Measurements from ENCODE around the gene HOXB2.

The HOXB2 gene

GRCh38 chr17:48551596-48552465 lies 6.9 kb upstream of the HOXB2 start:
- DNase-seq, result no peak

DNA sequence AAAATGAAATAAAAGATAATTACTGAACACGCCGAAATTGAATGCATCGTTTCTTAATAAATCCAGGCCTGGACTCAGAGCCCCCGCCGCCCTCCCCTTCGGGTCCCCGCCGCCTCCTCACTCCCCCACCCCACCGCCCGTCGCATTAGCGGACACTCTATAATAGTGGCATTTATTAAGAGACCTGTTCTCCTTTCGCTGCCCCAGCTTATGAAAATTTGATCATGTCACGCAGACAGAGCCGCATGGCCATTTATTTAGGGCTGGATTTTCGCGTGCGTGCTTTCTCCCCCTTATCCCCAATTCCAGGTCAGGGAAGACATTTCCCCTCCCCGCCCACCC lies 6.3 kb upstream of the HOXB2 start:
- no peak for DNase-seq

- no peak for DNase-seq
These were observed 5.7 kb upstream of the HOXB2 start for GRCh38 chr17:48550502-48551213.

GRCh38 chr17:48549914-48550501 lies 5.1 kb upstream of the HOXB2 start:
- DNase-seq, result no peak

GRCh38 chr17:48549281-48549630 lies 4.3 kb upstream of the HOXB2 start:
- DNase-seq, result no peak

DNA sequence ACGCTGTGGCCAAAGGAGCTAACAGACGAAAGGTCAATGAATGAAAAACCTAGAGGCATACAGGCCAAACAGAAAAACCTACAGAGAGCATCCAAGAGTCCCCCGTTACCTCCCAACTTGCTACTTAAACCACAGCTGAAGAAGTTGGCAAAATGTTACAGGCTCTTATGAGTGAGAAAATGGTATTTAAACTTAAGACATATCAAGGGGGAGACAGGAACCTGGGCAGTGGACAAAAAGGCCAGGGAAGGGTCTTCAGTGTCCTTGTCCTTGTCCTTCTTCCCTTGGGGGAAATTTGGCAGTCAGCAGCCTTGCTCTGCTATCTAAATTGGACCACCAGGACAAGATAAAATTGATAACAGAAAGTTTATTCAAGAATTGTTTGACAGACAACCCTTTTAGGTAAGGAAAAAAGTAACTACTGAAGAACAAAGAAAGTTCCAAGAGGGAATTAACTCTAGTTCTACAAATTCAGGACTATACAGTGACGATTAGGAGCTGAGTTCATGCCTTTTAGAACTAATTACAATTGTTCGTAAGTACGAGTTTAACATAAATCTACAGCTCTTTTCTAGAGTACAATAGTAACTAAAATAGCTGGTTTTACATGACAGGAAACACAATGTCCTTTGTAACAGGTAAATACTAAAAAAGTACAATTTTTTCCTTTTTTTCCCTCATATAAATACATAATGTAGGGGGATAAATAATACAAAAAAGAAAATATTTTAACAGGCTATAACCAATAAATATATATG lies 3.8 kb upstream of the HOXB2 start:
- DNase-seq, result no peak

DNA sequence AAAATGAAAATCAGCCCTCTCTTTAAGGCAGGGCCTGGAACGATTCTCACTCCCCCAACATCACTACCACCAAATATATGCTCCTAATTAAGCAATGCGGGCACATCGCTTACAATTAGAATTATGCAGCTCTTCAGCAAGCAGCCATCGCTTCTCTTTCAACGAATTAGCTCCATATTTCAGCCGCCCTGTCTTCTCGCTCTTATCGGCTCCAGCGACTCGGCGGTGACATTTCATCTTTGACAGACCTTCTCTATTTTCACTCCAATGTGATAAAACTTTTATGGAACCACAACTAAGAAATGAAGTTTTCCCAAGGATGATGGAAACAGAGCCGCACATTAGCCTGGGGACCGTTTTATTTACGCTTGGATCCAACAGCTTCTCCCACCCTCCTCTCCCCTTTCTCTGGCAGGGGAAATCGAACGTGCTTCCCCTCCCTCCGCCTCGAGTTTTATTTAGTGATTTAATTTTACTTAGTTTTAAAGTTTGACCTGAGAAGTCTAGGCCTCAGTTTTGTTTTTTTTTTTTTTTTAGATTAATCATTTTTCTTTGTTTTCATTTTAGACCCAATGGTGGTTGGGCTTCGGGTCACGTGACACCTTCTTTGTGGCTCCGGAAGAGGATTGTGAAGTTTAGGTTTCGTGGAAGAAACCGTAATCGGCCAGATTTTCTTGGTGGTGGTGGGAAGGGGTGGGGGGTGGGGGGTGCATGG lies 3.1 kb upstream of the HOXB2 start:
- peak; percentile 53 for DNase-seq

DNA sequence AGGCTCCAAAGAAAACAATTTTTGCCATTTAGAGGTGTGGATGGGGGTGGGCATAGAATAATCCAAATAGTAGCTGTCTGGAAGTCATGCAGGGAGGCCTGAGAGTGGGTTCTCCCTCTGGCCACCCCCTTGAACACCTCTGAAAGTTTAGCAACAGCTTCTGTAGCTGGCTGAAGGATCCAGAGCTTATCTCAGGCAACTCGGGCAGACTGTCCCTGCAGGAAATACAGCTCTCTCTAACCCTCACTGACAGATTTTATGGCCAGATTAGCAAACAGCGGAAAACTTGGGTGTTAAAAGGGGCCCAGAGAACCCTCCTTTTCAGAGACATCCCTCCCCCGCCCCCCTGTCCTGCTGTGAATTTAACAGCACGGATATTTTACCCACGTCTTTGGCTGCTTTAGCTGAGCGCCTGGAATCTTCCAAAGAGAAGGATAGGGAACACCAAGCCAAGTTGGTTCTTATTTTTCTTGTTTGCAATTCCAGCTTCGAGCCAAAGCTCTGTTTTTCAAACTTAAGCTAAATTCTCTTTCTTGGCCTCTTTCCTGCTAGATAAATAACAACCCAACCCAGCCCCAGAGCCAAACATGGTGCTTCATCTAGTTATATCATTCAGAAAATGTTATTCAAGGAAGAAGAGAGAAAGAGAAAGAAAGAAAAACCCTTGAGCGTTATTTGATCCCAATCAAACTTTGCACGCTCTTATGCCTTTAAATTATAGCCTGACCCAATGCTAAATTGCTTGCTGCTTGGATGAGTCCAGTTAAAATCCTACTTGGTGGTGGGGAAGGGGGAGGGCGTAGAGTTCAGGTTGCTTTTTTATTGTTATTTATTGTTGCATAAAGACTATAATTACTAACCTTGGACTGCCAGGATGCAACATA lies 2.3 kb upstream of the HOXB2 start:
- DNase-seq, result no peak

DNA sequence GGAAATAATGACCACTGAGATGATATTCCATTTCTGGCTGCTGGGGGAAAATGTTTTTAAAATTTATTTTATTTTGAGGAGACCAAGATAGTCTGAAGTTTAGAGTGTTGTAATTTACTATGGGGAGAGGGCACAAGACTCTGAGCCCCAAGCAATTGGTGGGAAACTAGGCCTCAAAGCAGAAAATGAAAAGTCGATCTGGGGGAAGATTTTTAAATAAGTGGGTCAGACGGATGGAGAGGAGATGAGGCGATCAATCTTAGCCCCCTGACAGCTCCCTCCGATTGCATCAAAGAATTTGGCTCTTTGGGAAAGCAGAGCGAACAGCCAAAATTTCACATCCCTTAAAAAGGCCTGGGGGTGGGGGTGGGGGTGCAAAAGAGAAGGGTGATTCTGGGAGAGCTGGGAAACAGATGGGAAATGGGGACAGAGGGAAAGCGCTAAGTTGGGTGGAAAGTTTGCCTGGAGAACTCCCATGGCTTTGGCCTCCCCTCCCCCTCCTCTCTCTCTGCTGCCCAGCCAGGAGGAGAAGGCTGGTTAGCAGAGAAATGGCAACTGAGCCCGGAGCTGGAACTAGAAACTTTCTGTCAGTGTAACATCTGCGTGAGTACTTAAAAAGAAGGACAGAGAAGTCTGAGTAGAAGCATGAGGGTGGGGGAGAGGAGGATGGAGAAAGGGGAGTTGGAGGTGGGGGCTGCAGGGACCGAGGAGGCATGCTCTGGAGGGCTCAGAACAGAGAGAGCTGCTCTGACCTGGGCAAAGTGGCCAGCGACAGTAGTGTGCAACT lies 1.4 kb upstream of the HOXB2 start:
- no peak for DNase-seq

DNA sequence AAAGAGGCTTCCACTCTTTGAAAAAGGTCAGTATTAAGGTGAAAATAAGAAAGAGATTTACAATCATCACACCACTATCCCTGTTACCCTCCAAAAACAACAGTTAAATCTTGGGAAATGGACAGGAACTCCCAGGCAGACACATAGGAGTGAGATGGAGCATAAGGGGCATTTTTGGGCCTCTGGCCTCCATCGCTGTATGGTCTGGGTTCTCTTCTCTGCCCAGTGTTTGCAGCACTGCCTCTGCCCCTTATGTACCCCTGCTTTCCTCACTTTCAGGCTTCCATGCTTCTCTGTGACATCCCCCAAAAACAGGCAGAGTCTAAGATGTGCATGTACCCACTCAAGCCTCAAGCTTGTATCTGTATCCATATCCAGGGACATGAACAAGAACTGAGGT lies 630 bp upstream of the HOXB2 start:
- no peak for DNase-seq

- DNase-seq, result peak; percentile 38
These were observed 424 bp downstream of the HOXB2 start for GRCh38 chr17:48544349-48545021.

- DNase-seq, result peak; percentile 49
These were observed 1.0 kb downstream of the HOXB2 start for GRCh38 chr17:48543854-48544348.

DNA sequence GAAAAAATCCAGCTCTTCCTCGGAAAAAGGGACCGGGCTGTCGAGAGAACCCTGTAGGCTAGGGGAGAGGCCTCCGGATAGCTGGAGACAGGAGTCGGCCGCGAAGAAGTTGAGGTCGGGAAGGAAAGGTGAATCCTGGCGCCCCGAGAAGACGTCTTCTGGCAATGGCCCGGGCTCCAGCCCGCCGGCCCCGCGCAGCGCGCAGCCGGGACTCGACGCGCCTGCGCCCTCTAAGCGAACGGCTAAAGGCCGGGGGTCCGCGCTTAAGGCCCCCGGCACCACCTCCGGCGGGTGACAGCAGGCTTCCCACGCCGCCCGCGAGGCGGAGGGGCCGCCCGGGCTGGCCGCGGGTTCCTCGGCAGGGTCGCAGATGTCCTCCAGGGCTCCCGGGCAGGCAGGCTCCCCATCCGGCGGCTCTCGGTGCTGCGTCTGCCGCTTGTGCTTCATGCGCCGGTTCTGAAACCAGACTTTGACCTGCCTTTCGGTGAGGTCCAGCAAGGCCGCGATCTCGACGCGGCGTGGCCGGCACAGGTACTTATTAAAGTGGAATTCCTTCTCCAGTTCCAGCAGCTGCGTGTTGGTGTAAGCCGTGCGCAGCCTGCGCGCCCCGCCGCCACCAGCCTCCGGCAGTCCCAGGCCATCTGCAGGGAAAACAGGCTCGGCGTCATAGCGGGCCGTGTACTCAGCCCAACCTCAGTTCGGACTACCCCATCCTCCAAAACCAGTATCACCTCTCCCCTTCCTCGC lies 1.6 kb downstream of the HOXB2 start:
- peak; percentile 55 for DNase-seq

- DNase-seq, result no peak
These were observed 2.2 kb downstream of the HOXB2 start for GRCh38 chr17:48542698-48543106.

DNA sequence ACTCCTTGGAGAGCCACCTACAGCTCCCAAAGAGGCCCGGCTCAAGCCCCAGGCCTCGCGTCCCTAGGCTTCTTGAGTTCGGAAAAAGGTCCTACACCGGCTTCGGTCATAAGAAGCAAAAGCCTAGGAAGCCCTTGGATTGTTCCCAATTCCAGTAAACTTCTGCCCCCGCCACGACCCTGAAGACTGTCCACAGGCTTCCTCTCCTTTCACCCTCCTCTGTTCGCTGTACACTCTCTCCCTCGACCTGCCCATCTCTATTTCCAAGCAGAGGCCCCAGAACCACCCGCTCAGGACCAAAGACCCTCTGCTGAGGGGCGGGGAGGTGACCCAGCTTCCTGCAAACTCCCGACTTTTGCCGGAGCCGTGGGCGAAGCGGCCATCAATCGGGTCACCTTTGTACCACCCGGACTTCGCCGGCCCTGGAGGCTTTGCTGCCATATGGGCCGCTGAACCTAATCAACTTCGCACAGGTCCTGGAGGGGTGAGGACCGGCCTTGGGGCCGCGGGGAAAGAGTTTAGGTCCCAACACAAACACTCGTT lies 2.7 kb downstream of the HOXB2 start:
- peak; percentile 20 for DNase-seq

GRCh38 chr17:48541577-48542113 lies 3.3 kb downstream of the HOXB2 start:
- DNase-seq, result peak; percentile 40

DNA sequence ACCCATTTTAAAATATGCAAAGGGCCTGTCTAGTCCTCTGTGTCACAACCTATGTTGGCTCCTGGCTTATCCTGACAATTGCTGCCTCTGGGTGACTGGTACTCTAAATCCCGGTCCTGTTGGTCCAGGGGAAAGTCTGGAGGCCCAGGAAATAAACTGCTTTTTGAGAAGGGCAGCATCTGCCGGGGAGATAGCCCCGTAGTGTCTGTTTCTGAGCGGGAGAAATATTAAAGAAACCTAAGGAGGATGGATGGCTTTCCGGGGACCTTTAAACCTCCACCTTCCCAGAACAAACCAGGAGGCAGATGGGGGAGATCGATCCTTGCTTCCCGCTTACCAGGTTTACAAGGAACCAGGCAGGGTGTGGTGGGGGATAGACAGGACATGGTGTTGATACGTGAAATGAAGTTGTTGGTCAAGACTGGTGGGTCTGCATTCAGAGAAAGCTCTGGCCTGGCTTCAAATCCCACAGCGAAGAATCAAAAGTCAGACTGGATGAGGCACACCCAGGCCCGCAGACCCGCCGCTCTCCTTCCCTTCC lies 3.8 kb downstream of the HOXB2 start:
- no peak for DNase-seq

DNA sequence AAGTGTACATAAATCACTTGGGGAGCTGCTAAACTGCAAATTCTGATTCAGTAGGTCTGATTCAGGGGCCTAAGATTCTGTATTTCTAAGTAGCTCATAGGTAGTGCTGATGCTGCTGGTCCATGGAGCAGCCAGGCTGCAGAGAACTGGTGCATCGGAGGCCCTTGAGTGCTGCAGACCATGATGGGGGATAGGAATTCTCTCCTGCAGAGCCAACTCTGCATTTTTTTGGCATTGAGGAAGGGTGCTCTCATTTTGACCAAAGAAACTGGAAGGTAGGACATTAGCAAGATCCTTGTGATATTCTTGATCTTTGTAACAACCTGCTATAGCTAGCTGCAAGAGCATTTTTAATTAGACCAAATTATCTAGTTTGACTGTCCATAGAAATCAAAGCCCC lies 4.7 kb downstream of the HOXB2 start:
- DNase-seq, result no peak

All from stimulated activated CD4-positive, alpha-beta T cell treated with anti-CD3 and anti-CD28 coated beads, Interleukin-4, amount 100 ng/mL, for 24 hours (primary cell).